ENCODE measurements around the gene SPHKAP. TPM values are rescaled to one million over a fixed set of nuclear protein-coding genes. Genes with fewer than 3 reads are reported as not detected.

SPHKAP gene
- total RNA-seq, 1 donor from 2014 or later, result not detected

DNA sequence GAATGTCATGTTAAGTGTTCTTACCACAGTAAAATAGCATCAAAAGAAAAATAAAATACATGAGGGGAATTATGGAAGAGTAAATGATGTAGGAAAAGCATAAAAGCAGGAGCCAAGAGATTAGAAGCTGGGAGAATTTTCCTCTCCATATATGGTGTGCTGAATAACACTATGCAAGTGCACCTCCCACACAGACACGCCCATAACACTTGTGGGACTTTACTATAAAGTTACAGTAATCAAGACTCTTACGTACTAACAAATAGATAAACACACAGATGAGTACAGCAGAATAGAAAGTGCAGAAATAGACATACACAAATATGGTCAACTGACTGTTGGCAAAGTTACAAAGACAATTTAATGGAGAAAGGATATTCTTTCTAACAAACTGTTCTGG lies 16.0 kb upstream of the SPHKAP start:
- no peaks in the 10 kb centered on the region for H3K36me3 Mint-ChIP-seq (ENCODE audit: low read depth, unreplicated experiment)
- Histone ChIP-seq H3K36me3 (ENCODE audit: insufficient read depth, low read length) (no peaks in the 10 kb centered on the region), H2AFZ (ENCODE audit: low read depth, low read length) (no peak overlapping the region), H3K9me3 (ENCODE audit: insufficient read depth, low read depth, low read length) (peaks cover 6% of the 10 kb centered on the region), H3K9ac (ENCODE audit: low read length) (no peak overlapping the region), H4K20me1 (ENCODE audit: insufficient read depth, low read length) (no peaks in the 10 kb centered on the region), H3K27ac (ENCODE audit: low read depth, low read length) (no peak overlapping the region), H3K27me3 (ENCODE audit: insufficient read depth, low read length) (no peaks in the 10 kb centered on the region), H3K4me2 (ENCODE audit: low read length) (no peak overlapping the region), H3K4me1 (ENCODE audit: insufficient read depth, low read length) (no peaks in the 10 kb centered on the region), H3K79me2 (ENCODE audit: insufficient read depth, low read length) (no peaks in the 10 kb centered on the region), H3K4me3 (ENCODE audit: insufficient read depth, low read depth, low read length) (no peak overlapping the region)
- no peaks in the 10 kb centered on the region for H3K4me1 Mint-ChIP-seq (ENCODE audit: low read depth, unreplicated experiment)
- H3K9me3 Mint-ChIP-seq (ENCODE audit: unreplicated experiment), result peaks cover 1% of the 10 kb centered on the region
- H3K4me3 Mint-ChIP-seq (ENCODE audit: unreplicated experiment), result no peak overlapping the region
- H3K27me3 Mint-ChIP-seq (ENCODE audit: low read depth, unreplicated experiment), result peaks cover 1% of the 10 kb centered on the region
- TF ChIP-seq CTCF (IDR thresholded peaks at IDR 0.05; ENCODE audit: insufficient read depth, low read depth, low read length), result no peak
- no peak for TF ChIP-seq EZH2 (IDR thresholded peaks at IDR 0.05; ENCODE audit: insufficient read depth, low read length)
- FAIRE-seq, result no peak
- DNase-seq (ENCODE audit: low read depth), result no peak
- no peak overlapping the region for H3K27ac Mint-ChIP-seq (ENCODE audit: unreplicated experiment)

GRCh38 chr2:228180181-228181097 lies 1.0 kb downstream of the SPHKAP start:
- TF ChIP-seq EZH2 (IDR thresholded peaks at IDR 0.05; ENCODE audit: insufficient read depth, low read length) (no peak), CTCF (IDR thresholded peaks at IDR 0.05; ENCODE audit: insufficient read depth, low read depth, low read length) (no peak)
- Histone ChIP-seq H3K27me3 (ENCODE audit: insufficient read depth, low read length) (peaks cover 21% of the 10 kb centered on the region), H3K4me1 (ENCODE audit: insufficient read depth, low read length) (no peaks in the 10 kb centered on the region), H3K79me2 (ENCODE audit: insufficient read depth, low read length) (no peaks in the 10 kb centered on the region), H4K20me1 (ENCODE audit: insufficient read depth, low read length) (no peaks in the 10 kb centered on the region), H3K27ac (ENCODE audit: low read depth, low read length) (no peak overlapping the region), H3K4me3 (ENCODE audit: insufficient read depth, low read depth, low read length) (no peak overlapping the region), H2AFZ (ENCODE audit: low read depth, low read length) (no peak overlapping the region), H3K4me2 (ENCODE audit: low read length) (no peak overlapping the region), H3K9ac (ENCODE audit: low read length) (no peak overlapping the region), H3K36me3 (ENCODE audit: insufficient read depth, low read length) (no peaks in the 10 kb centered on the region), H3K9me3 (ENCODE audit: insufficient read depth, low read depth, low read length) (no peaks in the 10 kb centered on the region)
- FAIRE-seq (no peak), DNase-seq (ENCODE audit: low read depth) (no peak)
- peaks cover 6% of the 10 kb centered on the region for H3K4me1 Mint-ChIP-seq (ENCODE audit: low read depth, unreplicated experiment)
- peaks cover 6% of the 10 kb centered on the region for H3K9me3 Mint-ChIP-seq (ENCODE audit: unreplicated experiment)
- H3K36me3 Mint-ChIP-seq (ENCODE audit: low read depth, unreplicated experiment), result no peaks in the 10 kb centered on the region
- no peak overlapping the region for H3K27ac Mint-ChIP-seq (ENCODE audit: unreplicated experiment)
- H3K4me3 Mint-ChIP-seq (ENCODE audit: unreplicated experiment), result peak overlapping the region; percentile 57
- H3K27me3 Mint-ChIP-seq (ENCODE audit: low read depth, unreplicated experiment), result peaks cover 40% of the 10 kb centered on the region

GRCh38 chr2:228167290-228167689 lies 14.2 kb downstream of the SPHKAP start:
- Histone ChIP-seq H3K9me3 (ENCODE audit: insufficient read depth, low read depth, low read length) (no peaks in the 10 kb centered on the region), H3K27ac (ENCODE audit: low read depth, low read length) (no peak overlapping the region), H3K4me2 (ENCODE audit: low read length) (no peak overlapping the region), H3K36me3 (ENCODE audit: insufficient read depth, low read length) (no peaks in the 10 kb centered on the region), H3K27me3 (ENCODE audit: insufficient read depth, low read length) (no peaks in the 10 kb centered on the region), H3K9ac (ENCODE audit: low read length) (no peak overlapping the region), H3K4me1 (ENCODE audit: insufficient read depth, low read length) (no peaks in the 10 kb centered on the region), H3K4me3 (ENCODE audit: insufficient read depth, low read depth, low read length) (no peak overlapping the region), H3K79me2 (ENCODE audit: insufficient read depth, low read length) (no peaks in the 10 kb centered on the region), H4K20me1 (ENCODE audit: insufficient read depth, low read length) (no peaks in the 10 kb centered on the region), H2AFZ (ENCODE audit: low read depth, low read length) (no peak overlapping the region)
- TF ChIP-seq CTCF (IDR thresholded peaks at IDR 0.05; ENCODE audit: insufficient read depth, low read depth, low read length) (no peak), EZH2 (IDR thresholded peaks at IDR 0.05; ENCODE audit: insufficient read depth, low read length) (no peak)
- DNase-seq (ENCODE audit: low read depth) (no peak), FAIRE-seq (no peak)
- H3K9me3 Mint-ChIP-seq (ENCODE audit: unreplicated experiment), result no peaks in the 10 kb centered on the region
- no peaks in the 10 kb centered on the region for H3K36me3 Mint-ChIP-seq (ENCODE audit: low read depth, unreplicated experiment)
- H3K27ac Mint-ChIP-seq (ENCODE audit: unreplicated experiment), result no peak overlapping the region
- no peaks in the 10 kb centered on the region for H3K27me3 Mint-ChIP-seq (ENCODE audit: low read depth, unreplicated experiment)
- no peaks in the 10 kb centered on the region for H3K4me1 Mint-ChIP-seq (ENCODE audit: low read depth, unreplicated experiment)
- no peak overlapping the region for H3K4me3 Mint-ChIP-seq (ENCODE audit: unreplicated experiment)

Measured in astrocyte (in vitro differentiated cells and primary cell).